Peyer's patch (tissue), 4 donors: ENCODE data around the gene PCYT1A. TPM values are rescaled to one million over a fixed set of nuclear protein-coding genes. Genes with fewer than 3 reads are reported as not detected.
A peak's percentile ranks its signal among the peaks of the same experiment; 100 is the strongest.

Experiments
- DNase-seq, 3 donors: peaks; one replicate each; pipeline ENCODE4 v3.0.0-alpha.2; 2017 to 2019
- H3K27ac ChIP-seq, 4 donors: fragments of 200-600 bp; sonication (generic); one replicate each; pipeline ENCODE4 v1.5.1; 2016 to 2019
- H3K27me3 ChIP-seq, 2 donors: fragments of 200-600 bp; sonication (generic); one replicate each; pipeline ENCODE4 v1.5.1; 2019
- H3K36me3 ChIP-seq, 3 donors: fragments of 200-600 bp; sonication (generic); one replicate each; pipeline ENCODE4 v1.5.1; 2016 to 2019
- H3K4me1 ChIP-seq, 4 donors: fragments of 200-600 bp; sonication (generic); one replicate each; pipeline ENCODE4 v1.5.1; 2016 to 2019
- H3K4me3 ChIP-seq, 4 donors: fragments of 200-600 bp; sonication (generic); 1 replicate in 3 of 4; 2 replicates in 1 of 4; pipeline ENCODE4 v1.5.1; 2016 to 2019; ENCODE audit warnings: mild to moderate bottlenecking in 1 of 4
- H3K9me3 ChIP-seq, 4 donors: fragments of 200-600 bp; sonication (generic); one replicate each; pipeline ENCODE4 v1.5.1; 2016 to 2019; ENCODE audit warnings: mild to moderate bottlenecking in 1 of 4
- POLR2A ChIP-seq, 2 donors: fragments of 450-650 bp; IDR thresholded peaks; one replicate each; pipeline ENCODE4 v1.5.1; 2017; ENCODE audit warnings: antibody characterized with exemption in 2 of 2, mild to moderate bottlenecking in 2 of 2, moderate library complexity in 2 of 2
- total RNA-seq, 4 donors: library from RNA; depleted of rRNA; stranded (reverse); fragments of >200 nt; gene quantifications; one replicate each; pipeline ENCODE4 v1.1.0, GENCODE V29; 2016
- TF ChIP-seq, protein P1 (sequence below), 6 experiments: fragments of 450-650 bp in 4 of 6; fragments of 200-600 bp in 2 of 6; sonication (generic) in 1 of 6; IDR thresholded peaks; one replicate each; pipeline ENCODE4 v1.5.1; 2017 to 2019; ENCODE audit warnings: antibody characterized with exemption in 6 of 6, mild to moderate bottlenecking in 3 of 6, moderate library complexity in 1 of 6

The PCYT1A gene
- total RNA-seq, 4 donors from 2014 or later, result 168 to 211 (median 177) TPM

DNA sequence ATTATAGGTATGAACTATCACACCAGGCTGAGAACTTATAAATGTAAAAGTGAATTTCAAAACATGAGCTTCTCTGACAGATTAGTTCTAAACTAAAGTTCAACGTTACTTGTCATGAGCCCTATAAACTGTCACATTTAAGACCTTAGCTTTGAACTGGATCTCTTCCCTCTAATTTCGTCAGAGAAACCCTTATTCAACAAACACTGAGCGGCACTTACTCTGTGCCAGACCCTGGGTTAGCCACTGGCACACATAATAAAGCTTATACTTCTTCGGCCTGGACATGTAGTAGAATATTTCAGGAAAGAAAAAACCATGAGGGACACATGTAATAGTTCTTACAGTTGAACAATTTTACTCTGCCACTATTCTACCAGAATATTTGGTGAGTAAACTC, 5.6 kb downstream of the PCYT1A start:
- Histone ChIP-seq H3K4me1 (peaks cover 0 to 53% (median 4%) of the 10 kb centered on the region in 4 donors), H3K4me3 (no peak overlapping the region), H3K27me3 (no peaks in the 10 kb centered on the region), H3K36me3 (no peaks in the 10 kb centered on the region), H3K9me3 (no peaks in the 10 kb centered on the region), H3K27ac (peak overlapping the region in 2 of 4 donors; percentile 54 to 89)
- no peak for DNase-seq
- TF ChIP-seq, protein P1, sequence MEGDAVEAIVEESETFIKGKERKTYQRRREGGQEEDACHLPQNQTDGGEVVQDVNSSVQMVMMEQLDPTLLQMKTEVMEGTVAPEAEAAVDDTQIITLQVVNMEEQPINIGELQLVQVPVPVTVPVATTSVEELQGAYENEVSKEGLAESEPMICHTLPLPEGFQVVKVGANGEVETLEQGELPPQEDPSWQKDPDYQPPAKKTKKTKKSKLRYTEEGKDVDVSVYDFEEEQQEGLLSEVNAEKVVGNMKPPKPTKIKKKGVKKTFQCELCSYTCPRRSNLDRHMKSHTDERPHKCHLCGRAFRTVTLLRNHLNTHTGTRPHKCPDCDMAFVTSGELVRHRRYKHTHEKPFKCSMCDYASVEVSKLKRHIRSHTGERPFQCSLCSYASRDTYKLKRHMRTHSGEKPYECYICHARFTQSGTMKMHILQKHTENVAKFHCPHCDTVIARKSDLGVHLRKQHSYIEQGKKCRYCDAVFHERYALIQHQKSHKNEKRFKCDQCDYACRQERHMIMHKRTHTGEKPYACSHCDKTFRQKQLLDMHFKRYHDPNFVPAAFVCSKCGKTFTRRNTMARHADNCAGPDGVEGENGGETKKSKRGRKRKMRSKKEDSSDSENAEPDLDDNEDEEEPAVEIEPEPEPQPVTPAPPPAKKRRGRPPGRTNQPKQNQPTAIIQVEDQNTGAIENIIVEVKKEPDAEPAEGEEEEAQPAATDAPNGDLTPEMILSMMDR (IDR thresholded peaks at IDR 0.05), result no peak
- TF ChIP-seq POLR2A (IDR thresholded peaks at IDR 0.05), result no peak

DNA sequence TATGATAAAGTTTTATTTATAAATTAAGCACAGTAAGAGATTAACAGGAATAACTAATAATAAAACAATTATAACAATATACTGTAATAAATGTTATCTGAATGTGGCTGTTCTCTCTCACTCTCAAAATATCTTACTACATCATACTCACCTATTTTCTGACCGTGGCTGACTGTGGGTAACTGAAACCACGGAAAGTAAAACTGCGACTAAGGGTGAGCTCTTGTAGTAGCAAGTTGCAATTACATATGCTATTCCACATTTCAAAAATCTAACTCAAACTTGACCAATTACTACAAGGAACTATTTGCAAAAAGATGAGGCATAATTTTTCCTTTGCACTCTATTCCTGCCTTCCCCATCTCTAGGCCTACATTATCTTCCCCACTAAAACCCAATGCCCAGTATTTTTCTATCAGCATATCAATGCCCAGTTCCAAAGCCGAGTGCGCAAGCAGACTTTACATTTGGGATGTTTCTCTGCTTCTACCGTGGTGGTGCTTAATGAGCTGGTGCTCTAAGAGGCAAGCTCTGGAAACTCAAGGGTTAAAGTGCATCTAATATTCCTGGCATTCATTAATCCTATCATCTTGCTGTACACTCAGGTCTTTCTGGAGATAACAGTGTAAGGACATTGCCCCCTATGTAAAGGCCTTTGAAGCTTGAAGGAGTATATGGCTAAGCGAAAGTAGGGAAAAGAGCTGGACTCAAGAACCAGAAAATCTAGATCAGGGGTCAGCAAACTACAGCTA, 6.7 kb downstream of the PCYT1A start:
- peaks cover 0 to 44% (median 4%) of the 10 kb centered on the region in 4 donors for H3K4me1 ChIP-seq
- no peaks in the 10 kb centered on the region for H3K36me3 ChIP-seq
- no peaks in the 10 kb centered on the region for H3K9me3 ChIP-seq
- peak overlapping the region in 1 of 4 donors; percentile 28 for H3K4me3 ChIP-seq
- TF ChIP-seq POLR2A (IDR thresholded peaks at IDR 0.05), result no peak
- TF ChIP-seq, protein P1 (IDR thresholded peaks at IDR 0.05), result no peak
- H3K27ac ChIP-seq, result peak overlapping the region in 3 of 4 donors; percentile 23 to 89 (median 54)
- H3K27me3 ChIP-seq, result no peaks in the 10 kb centered on the region
- no peak for DNase-seq

DNA sequence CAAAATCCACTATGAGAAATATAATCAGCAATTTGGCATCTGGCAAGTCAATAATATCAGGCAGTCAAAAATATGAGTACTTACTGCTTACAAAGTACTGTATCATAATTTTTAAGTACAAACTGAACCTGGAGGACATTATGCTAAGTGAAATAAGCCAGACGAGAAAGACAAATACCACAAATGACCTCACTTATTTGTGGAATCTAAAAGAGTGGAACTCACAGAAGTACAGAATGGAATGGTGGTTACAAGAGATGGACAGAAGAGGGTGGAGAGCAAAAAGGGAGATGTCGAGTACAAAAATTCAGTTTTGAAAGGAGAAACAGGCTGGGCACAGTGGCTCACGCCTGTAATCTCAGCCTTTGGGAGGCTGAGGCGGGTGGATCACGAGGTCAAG, 12.4 kb downstream of the PCYT1A start:
- H3K4me3 ChIP-seq, result no peak overlapping the region
- H3K9me3 ChIP-seq, result no peaks in the 10 kb centered on the region
- peaks cover 0 to 18% (median 0%) of the 10 kb centered on the region in 3 donors for H3K36me3 ChIP-seq
- H3K27ac ChIP-seq, result peak overlapping the region; percentile 0 to 60 (median 26)
- peaks cover 0 to 18% (median 8%) of the 10 kb centered on the region in 4 donors for H3K4me1 ChIP-seq
- no peak for DNase-seq
- H3K27me3 ChIP-seq, result no peaks in the 10 kb centered on the region
- no peak for TF ChIP-seq POLR2A (IDR thresholded peaks at IDR 0.05)
- TF ChIP-seq, protein P1 (IDR thresholded peaks at IDR 0.05), result no peak

DNA sequence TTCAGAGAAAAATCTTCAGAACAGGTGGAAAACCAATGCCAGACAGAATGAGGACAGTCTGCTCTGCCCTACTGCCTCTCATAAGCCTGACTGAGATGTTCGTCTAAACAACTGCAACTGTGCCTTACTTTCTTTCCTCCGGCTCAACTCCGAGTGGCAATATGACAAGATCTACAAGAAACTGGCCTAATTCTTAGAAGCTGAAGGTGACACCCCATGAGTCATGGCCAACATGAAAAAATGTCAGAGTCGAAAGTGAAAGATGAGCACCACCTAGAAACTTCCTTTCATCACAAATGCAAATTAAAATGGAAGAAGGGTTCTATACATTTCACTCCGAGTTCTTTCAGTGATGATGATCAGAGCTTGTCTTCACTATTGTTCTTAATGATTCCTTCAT, 12.9 kb downstream of the PCYT1A start:
- Histone ChIP-seq H3K9me3 (no peaks in the 10 kb centered on the region), H3K4me1 (peaks cover 0 to 18% (median 8%) of the 10 kb centered on the region in 4 donors), H3K27ac (peak overlapping the region; percentile 0 to 60 (median 26)), H3K27me3 (no peaks in the 10 kb centered on the region), H3K4me3 (no peak overlapping the region), H3K36me3 (peaks cover 0 to 22% (median 0%) of the 10 kb centered on the region in 3 donors)
- DNase-seq, result peak in 1 of 3 donors; percentile 24
- no peak for TF ChIP-seq POLR2A (IDR thresholded peaks at IDR 0.05)

DNA sequence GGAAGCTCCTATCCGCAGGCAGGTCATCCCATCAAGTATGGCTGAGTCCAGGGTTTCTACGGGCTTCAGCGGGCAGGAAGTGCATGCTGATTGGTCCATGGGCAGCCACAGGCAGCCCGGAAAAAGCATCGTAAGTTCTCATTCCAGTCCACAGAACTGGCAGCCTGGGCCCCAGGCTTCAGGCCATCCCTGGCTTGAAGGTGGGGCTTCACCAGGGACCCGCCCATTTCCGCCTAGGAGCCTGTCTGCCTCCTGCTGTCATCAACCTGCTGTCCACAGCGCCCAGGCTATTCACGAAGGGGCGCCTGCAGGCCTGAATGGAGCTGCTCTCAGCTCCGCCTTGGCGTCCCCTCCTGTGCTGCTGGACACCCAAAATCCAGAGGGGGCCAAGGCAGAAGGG, 13.9 kb downstream of the PCYT1A start:
- Histone ChIP-seq H3K36me3 (peaks cover 0 to 28% (median 0%) of the 10 kb centered on the region in 3 donors), H3K27ac (peak overlapping the region in 1 of 4 donors; percentile 60), H3K9me3 (no peaks in the 10 kb centered on the region), H3K4me3 (no peak overlapping the region), H3K27me3 (no peaks in the 10 kb centered on the region), H3K4me1 (peaks cover 0 to 9% (median 8%) of the 10 kb centered on the region in 4 donors)
- TF ChIP-seq, protein P1 (IDR thresholded peaks at IDR 0.05), result no peak
- TF ChIP-seq POLR2A (IDR thresholded peaks at IDR 0.05), result no peak
- no peak for DNase-seq

DNA sequence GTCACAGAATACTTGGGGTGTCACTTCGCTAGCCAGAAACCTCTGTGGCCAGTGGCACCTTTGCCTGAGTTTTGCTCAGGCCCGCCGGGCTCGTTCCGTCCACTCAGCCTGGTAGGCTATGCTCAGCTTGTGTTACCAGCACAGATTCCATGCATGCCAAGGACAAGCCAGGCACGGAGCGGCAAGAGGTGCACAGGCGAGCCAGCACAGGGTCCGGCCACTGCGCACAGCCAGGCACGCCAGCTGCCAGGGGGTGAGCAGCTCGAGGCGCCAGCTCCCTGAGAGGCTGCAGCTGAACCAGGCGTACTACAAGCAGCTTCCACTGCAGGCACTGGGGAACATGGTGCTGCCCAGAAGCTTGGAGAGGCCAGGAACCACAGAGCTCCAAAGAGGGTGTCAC, 14.7 kb downstream of the PCYT1A start:
- Histone ChIP-seq H3K4me3 (no peak overlapping the region), H3K4me1 (peaks cover 0 to 9% (median 5%) of the 10 kb centered on the region in 4 donors), H3K9me3 (no peaks in the 10 kb centered on the region), H3K27me3 (no peaks in the 10 kb centered on the region), H3K36me3 (peaks cover 0 to 35% (median 0%) of the 10 kb centered on the region in 3 donors), H3K27ac (no peak overlapping the region)
- DNase-seq, result no peak
- TF ChIP-seq POLR2A (IDR thresholded peaks at IDR 0.05), result no peak
- TF ChIP-seq, protein P1 (IDR thresholded peaks at IDR 0.05), result no peak
